Hepatocyte (in vitro differentiated cells): ENCODE measurements around the gene SH3PXD2B.

Source experiments
- CTCF ChIP-seq: fragments of 200-600 bp; sonication (generic); IDR thresholded peaks from 2 replicates; pipeline ENCODE4 v1.5.1; 2016; ENCODE audit warnings: antibody characterized with exemption, mild to moderate bottlenecking; ENCODE audit not compliant: poor library complexity
- EZH2phosphoT487 ChIP-seq: fragments of 200-600 bp; sonication (generic); IDR thresholded peaks from one replicate; pipeline ENCODE4 v1.6.1; 2018; ENCODE audit warnings: antibody characterized with exemption, mild to moderate bottlenecking, low read depth, moderate library complexity; ENCODE audit not compliant: unreplicated experiment, severe bottlenecking

GRCh38 chr5:172499287-172499686 is 45.0 kb upstream of the SH3PXD2B start:
- TF ChIP-seq CTCF (no peak), EZH2phosphoT487 (no peak)
